Thoracic aorta (tissue), 2 donors: ENCODE data around the gene MUC20. TPM values are rescaled to one million over a fixed set of nuclear protein-coding genes. Genes with fewer than 3 reads are reported as not detected.
"Not testable (repeated sequence)": the region's sequence is repeated elsewhere in the genome, so short reads cannot be mapped to it uniquely, and the experiment has no call there.

Experiments
- ATAC-seq: fragments of 150-250 bp; one replicate; pipeline ENCODE4 v1.8.0; 2017; ENCODE audit warnings: low read depth; ENCODE audit not compliant: insufficient number of reproducible peaks, low FRiP score
- DNase-seq: peaks from one replicate; pipeline ENCODE4 v3.0.0-alpha.2; 2020; ENCODE audit warnings: low spot score
- H3K27ac ChIP-seq, 2 donors: fragments of 200-600 bp; sonication (generic); 1 replicate in 1 of 2; 2 replicates in 1 of 2; pipeline ENCODE4 v1.5.1; 2016; ENCODE audit warnings: mild to moderate bottlenecking in 2 of 2, moderate library complexity in 2 of 2
- H3K27me3 ChIP-seq: fragments of 200-600 bp; sonication (generic); replicated peaks from 2 replicates; pipeline ENCODE4 v1.6.0; 2016; ENCODE audit warnings: mild to moderate bottlenecking; ENCODE audit not compliant: insufficient read depth
- H3K36me3 ChIP-seq: fragments of 200-600 bp; sonication (generic); one replicate; pipeline ENCODE4 v1.5.1; 2016
- H3K4me1 ChIP-seq, 2 donors: fragments of 200-600 bp; sonication (generic); 1 replicate in 1 of 2; 2 replicates in 1 of 2; pipeline versions ENCODE4 v1.5.1 to v1.6.0; 2016; ENCODE audit warnings: low read depth in 2 of 2, mild to moderate bottlenecking in 1 of 2; ENCODE audit not compliant: control insufficient read depth in 1 of 2
- H3K4me3 ChIP-seq: fragments of 200-600 bp; sonication (generic); 2 replicates; pipeline ENCODE4 v1.5.1; 2016; ENCODE audit warnings: mild to moderate bottlenecking
- H3K9me3 ChIP-seq: fragments of 200-600 bp; sonication (generic); 2 replicates; pipeline ENCODE4 v1.5.1; 2016
- total RNA-seq, 2 donors: library from RNA; depleted of rRNA; stranded (reverse); fragments of >200 nt; gene quantifications; one replicate each; pipeline versions ENCODE4 v1.1.0 to v1.2.3, GENCODE V29; 2016
- TF ChIP-seq, protein P1 (sequence below): fragments of 200-600 bp; sonication (generic); IDR thresholded peaks from one replicate; pipeline ENCODE4 v1.5.1; 2019; ENCODE audit warnings: antibody characterized with exemption

MUC20 gene
- total RNA-seq, 2 donors from 2014 or later, result 3.4 to 6.8 TPM

DNA sequence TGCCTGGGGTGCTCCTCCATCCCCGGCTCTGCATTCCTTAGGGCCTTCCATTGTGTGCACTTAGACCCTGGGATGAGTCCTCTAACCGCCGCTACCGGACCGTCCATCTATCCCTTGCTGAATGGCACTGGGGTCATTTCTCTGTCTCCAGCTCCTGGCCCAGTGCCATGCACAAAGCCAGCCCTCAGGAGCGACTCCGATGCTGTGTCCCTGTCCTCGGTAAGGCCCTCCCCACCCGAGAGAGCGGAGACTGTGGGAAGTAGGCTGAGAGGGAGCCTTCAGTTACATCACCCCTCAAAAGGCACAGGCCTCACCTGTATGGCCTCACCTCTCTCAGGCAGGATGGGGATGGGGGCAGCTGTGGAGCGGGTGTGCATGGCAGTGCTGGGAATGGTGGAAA is 57.2 kb downstream of the MUC20 start:
- TF ChIP-seq, protein P1, sequence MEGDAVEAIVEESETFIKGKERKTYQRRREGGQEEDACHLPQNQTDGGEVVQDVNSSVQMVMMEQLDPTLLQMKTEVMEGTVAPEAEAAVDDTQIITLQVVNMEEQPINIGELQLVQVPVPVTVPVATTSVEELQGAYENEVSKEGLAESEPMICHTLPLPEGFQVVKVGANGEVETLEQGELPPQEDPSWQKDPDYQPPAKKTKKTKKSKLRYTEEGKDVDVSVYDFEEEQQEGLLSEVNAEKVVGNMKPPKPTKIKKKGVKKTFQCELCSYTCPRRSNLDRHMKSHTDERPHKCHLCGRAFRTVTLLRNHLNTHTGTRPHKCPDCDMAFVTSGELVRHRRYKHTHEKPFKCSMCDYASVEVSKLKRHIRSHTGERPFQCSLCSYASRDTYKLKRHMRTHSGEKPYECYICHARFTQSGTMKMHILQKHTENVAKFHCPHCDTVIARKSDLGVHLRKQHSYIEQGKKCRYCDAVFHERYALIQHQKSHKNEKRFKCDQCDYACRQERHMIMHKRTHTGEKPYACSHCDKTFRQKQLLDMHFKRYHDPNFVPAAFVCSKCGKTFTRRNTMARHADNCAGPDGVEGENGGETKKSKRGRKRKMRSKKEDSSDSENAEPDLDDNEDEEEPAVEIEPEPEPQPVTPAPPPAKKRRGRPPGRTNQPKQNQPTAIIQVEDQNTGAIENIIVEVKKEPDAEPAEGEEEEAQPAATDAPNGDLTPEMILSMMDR, result no peak
- DNase-seq (no peak), ATAC-seq (no peak)
- Histone ChIP-seq H3K4me3 (no peak overlapping the region), H3K27ac (no peak overlapping the region), H3K27me3 (no peaks in the 10 kb centered on the region), H3K36me3 (no peaks in the 10 kb centered on the region), H3K9me3 (no peaks in the 10 kb centered on the region), H3K4me1 (no peaks in the 10 kb centered on the region)

- H3K4me3 ChIP-seq, ATAC-seq, H3K36me3 ChIP-seq, DNase-seq, H3K9me3 ChIP-seq, H3K27me3 ChIP-seq, H3K4me1 ChIP-seq, H3K27ac ChIP-seq: not testable (repeated sequence)
Measured at GRCh38 chr3:195781236-195781635, 60.5 kb downstream of the MUC20 start.

Other genes with a start within 250 kb of the MUC20 start
- gene PPP1R2, start 177.7 kb upstream of the MUC20 start, total RNA-seq, result 10 to 100 TPM; 55.6 to 69.0 TPM
- 100 to 1,000 TPM; 135 to 153 TPM for gene APOD, start 137.0 kb upstream of the MUC20 start, total RNA-seq
- not detected for gene MUC4, start 91.0 kb downstream of the MUC20 start, total RNA-seq
- 10 to 100 TPM; 38.9 to 69.8 TPM for gene TNK2, start 187.6 kb downstream of the MUC20 start, total RNA-seq